GM18519 (cell line): Measurements from ENCODE around the gene DUSP15.

ENCODE experiments used
- ATAC-seq: cut with Tn5 transposase; IDR thresholded peaks from one replicate; pipeline ENCODE4 v1.9.1; 2021; ENCODE audit warnings: mild to moderate bottlenecking, moderate library complexity; ENCODE audit not compliant: unreplicated experiment, low FRiP score

DUSP15 gene

DNA sequence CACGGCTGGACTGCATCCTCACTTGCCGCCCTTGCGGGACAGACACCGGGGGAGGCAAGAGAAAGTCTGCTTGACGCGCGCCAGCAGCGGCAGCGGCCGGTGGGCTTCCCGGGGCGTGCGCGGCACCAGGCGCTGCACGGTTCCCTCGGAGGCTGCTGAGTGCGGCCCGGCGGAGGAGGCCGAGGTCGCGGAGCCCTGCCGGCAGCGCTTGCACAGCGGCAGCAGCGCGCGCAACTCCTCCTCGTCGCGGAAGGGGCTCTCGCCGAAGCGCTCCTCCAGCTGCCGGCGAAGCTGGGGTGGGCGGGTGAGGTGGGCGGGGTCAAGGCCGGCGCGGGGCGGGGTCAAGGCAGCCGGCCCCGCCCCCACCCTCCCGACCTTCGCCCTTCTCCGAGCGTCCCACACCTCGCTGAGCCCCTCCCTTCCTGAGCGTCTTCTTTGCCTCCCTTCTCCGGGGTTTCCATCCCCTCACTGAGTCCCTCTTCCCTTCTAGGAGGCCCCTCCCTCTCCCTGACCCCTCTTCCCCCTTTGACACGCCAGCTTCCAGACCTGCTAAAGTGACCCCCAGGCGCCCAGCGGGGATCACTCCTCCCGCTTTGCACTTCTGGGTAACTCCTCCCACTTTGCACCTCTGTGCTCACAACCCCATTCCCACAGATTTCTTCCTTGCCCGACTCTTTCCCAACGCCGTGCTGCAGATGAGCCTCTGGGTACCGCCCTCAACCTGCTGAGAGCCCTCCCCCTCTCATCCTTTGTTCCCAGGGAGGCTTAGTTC is 8.8 kb downstream of the DUSP15 start:
- ATAC-seq = no peak

DNA sequence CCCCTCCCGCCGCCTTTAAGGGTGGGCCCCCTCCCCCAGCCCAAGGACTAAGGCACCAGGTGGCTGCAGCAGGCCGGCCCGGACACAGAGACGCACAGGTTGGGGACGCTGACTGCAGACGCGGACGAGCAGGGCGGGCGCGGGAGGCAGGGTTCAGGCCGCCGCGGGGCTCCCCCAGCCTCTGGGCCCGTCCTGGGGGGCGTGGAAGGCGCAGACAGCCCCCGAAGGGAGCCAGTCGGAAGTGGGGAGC is 9.3 kb downstream of the DUSP15 start:
- ATAC-seq = no peak

DNA sequence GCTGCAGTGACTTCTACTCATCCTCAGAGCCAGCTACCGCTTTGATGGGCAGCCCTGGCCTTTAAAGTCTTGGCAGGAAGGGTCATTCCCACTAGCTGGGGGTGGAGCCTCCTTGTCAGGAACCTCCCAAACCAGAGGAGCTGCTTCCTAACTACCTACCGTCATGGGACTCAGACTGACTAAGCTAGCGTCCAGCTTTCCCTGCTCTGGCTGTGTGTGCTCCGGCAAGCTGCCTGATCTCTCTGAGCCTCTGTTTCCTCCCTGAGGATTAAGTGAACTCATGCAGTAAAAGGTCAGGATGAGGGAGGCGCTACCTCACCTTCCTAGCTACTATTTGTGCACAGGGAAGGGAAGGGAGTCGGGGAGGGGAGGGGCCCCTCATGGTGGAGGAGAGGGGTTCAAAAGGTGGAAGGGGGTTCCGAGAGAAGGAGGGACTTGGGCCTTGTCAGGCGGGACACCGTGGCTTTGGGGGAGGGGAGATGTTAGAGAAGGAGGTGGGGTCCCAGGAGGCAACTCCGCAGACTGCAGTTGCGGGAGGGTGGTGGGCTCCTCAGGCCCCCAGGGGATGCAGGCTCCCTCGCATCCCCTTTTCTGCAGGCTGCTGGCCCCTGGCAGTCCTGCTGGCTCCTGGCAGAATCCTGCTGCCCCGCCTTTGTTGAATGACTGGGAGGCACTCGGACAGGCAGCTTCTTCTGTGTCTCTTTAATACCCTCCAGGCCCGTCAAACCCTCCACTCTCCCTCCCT is 9.8 kb downstream of the DUSP15 start:
- ATAC-seq = no peak

DNA sequence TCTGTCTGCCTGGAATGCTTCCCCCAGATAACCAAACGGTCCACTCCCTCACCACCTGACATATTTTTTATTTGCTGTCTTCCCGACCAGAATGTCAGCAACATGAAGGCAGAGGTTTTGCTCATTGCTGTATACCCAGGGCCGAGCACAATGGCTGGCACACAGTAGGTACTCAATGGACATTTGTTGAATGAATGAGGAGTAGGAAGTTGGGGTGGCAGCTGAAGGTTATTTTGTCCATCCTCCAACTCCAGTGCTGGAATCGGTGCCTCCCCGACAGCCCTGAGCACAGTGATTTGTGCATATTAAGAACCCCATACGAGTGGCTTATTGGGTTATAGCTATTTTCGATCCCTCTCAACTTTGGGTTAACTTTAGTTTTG is 10.3 kb downstream of the DUSP15 start:
- no peak for ATAC-seq

DNA sequence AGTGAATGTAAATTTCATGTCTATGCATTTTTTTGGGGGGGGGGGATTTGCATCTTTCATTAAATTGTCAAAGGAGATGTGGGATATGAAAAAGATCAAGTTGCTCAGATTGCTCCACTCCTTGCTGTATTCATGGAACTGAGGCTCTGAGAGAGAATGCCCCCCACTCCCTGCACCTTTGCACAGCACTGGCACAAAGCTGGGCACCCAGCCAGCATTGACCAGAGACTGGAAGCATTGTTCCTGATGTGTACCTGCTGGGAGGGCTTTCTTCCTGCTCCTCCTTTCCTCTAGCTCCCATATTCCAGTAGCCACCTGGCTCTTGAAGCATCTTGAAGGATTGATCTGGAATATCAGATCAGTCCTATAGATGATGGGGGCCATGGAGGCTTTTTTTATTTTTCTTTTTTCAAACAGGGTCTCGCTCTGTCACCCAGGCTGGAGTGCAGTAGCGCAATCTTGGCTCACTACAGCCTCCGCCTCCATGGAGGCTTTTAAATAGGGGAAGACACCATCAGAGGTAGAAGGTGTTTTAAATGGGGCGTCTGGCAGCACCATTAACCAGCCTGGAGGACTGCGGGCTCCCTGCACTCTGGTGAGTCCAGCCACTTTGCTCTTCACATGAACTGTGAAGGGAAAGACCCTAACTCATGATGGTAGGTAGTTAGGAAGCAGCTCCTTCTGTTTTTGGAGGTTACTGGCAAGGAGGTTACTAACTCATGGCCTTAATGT is 10.9 kb downstream of the DUSP15 start:
- ATAC-seq = no peak

DNA sequence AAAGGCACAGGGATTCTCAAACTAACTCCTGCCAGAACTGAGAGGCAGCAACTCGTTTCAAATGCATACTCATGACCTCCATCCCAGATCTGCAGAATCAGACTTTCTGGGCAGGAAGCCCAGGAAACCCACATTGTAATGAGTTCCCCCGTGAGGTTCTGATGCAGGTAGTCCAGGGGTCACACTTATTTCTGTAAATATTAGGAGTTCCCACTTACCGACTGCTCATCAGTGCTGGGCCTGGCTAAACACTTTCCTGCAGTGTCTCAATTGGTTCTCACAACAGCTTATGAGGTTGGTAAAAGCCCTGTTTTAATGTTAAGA is 11.6 kb downstream of the DUSP15 start:
- no peak for ATAC-seq

DNA sequence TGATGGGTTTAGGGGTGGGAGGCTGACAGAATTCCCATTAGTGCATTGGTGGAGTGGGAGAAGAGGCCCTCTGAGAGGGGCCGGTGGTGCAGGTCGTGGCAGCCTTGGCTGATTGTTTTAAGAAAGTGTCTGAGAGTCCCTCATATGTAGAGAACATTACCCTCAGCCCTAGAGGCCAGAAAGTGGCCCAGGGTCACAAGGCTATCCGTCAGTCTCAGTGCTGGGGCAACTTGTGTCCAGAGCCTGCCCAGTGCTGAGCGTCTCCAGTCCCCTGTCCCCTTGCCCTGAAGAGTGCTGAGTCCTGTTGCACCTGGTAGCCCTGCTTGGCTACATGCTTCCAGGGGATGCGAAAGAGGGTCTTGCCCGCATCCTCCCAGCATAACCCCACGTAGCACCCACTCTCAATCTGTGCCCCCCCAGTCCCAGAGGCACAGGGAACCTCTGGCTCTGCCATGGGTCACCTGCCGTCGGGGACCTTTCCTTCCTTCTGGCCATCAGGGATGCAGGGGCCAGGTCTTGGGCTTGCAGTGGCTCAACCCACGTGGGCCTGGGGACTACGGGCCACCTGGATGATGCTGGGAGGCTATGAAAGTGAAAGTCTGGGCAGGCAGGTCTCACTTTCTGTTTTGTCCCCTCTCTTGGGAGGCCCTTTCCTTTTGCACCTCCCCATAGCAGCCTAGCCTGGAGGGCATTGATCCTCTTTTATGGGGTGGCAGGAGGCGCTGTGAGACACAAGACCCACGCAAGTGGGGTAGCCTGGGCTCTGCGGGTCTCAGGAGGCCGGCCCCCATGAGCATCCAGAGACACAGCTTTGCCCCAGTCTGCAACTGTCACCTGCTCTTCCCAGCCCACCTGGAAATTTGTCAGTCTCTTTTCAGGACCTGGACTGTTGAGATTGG is 12.2 kb downstream of the DUSP15 start:
- no peak for ATAC-seq

DNA sequence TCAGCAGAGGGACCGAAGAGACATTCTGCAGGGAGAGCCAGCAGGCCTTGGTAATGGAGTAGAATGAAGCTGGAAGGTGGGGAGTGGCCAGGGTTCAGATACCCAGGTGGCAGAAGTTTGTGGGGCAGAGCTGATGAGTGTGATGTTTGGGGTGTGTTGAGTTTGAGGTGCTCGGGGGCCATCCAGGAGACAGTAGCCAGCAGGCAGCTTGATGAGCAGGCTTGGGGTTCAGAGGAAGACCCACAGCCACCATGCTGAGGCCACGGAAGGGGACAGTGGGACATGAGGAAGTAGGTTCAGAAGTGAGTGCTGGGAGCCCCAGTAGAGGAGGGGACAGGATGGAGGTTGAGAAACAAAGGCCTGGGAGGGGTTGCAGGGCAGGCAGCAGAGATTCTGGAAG is 13.8 kb downstream of the DUSP15 start:
- ATAC-seq = no peak

DNA sequence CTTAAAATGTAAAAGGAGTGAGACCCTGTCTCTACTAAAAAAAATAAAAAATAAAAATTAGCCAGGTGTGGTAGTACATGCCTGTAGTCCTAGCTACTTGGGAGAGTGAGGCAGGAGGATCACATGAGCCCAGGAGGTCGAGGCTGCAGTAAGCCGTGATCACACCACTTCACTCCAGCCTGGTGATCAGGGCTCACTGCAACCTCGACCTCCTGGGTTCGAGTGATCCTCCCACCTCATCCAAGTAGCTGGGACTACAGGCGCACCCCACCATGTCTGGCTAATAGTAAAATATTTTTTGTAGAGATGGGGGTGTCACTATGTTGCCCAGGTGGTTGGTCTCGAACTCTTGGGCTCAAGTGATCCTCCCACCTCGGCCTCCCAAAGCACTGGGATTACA is 16.8 kb downstream of the DUSP15 start:
- no peak for ATAC-seq

DNA sequence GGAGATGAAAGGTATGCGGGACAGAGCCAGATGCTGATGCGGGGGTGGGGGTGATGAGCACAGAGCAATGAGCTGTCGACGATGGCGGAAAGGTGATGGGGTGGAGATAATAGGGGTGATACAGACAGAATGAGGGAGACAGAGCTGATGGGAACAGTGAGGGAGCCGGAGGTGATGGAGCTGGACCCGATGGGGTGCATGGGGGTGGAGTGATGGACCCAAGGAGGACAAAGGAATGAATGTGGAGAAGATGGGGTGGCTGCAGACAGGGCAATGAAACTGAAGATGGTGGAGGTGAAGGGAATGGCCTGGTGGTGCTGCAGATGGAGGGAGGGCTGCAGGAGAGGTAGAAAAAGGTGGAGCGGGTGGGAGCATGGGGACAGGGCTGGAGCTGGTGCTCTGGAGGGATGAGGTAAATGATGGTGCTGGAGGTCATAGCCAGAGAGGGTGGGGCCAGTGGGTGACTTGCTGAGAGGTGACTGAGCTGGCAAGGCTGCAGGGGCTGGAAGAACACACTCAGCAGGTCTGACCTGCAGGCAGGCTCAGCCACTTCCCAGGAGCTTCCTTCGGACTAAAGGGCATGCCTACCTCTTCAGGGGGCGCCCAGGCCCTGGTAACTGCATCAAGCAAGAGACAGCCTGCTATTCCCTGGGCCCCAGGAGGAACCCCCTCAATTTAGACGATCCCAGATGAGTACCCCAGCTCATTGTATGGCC is 18.9 kb downstream of the DUSP15 start:
- no peak for ATAC-seq

DNA sequence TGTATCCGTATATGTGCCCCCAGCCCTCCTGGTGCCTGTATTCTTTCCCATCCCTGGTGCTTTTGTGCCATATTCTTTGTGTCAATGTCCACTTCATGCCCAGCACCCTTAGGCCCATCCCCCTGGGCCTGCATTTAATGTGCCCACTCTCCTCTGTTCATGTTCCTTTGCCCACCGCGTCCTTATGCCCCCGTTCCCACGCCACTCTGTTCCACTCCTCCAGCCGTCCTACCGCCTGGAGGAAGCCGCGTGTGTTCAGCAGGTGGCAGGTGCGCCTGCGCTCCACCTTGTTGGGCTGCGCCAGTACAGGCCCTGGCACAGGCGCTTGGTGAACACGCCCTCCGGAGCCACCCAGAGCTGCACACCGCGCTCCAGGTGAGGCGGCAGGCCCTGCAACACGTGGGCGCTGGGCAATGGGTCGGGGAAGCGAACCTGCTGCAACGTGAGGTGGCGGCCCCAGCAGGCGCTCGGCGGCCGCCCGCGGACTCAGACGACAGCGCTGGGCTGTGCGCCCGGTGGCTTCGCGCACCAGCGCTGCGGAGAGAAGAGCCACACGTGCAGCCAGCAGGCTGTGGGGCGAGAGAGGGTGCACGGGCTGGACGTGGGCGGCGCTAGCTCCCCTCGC is 20.9 kb downstream of the DUSP15 start:
- no peak for ATAC-seq

DNA sequence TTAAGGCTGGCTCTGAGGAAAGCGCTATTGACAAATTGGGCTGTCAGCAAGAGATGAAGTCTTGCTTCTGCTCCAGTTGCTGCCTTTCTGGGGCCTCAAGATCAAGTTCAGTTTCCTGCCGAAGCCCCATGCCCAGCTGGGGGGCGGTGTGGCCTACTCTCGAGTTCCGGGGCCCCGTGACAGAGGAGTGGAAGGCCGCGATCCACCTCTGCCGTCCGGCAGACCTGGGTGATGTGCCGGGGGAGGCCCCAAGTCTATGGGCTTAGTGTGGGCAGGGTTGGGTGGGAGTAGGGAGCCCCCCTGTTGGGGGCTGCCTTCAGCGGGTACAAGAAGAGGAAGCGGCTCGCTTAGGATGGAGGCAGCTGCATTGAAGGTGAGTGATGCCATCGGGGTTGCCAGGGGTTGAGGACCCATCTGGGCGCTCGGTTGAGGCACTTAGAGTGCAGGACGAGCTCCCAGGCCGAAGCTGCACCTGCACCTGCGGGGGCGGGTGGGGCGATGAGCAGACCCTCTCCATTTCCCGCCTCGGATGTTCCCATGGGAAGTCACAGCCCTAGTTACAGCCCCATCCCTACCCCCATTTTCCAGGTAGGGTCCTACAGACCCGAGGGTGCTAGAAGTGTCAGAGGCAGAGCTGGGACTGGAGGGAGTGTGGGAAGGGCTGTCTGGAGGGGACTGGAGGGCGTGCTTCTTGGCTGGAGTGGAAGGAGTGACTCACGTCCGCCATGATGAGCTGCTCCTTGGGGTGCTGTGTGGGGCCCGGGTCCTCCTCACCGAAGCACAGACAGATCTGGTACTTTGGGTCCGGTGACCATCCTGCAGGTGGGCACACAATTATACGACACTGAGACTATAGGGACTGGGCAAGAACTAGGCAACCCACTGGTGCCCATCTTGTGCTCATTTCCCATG is 22.0 kb downstream of the DUSP15 start:
- ATAC-seq = no peak

DNA sequence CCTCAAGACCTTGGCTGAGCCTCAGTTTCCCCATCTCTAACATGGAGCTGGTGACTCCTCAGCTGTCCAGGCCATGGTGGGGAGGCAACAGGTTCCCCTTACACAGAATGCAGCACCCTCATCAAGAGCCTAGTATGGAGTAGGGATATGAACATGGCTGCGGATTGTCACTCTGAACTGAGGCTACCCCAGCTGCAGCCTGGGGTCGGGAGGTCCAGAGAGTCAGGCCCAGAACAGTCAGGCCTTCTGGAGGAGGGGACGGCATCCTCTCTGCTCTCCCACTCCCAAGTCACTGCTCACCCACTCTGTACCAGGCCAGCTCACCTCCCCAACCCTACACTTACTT is 23.6 kb downstream of the DUSP15 start:
- ATAC-seq = no peak

DNA sequence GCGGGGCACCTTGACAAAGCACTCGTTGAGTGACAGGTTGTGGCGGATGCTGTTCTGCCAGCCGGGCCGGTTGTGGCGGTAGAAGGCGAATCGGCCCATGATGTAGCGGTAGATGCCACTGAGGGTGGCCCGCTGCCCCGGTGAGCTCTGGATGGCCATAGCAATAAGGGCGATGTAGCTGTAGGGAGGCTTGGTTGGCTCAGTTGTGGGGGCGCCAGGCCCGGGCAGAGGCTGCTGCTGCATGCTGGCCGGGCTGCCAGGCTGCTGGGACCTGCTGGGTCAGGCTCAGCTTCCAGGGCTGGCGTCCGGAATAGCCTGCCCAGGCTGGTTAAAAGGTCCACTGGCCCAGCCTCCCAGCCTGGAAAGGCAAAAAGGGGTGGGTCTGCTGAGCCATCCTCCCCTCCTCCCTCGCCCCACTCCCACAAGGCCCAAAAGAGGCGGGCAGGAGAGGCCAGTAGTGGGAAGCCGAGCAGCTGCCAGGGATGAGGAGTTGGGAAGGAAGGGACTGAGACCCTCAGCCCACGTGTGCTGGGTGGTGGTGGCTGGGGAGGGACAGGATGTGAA is 24.9 kb downstream of the DUSP15 start, which contains the start of gene FOXS1:
TSS of gene FOXS1 (minus strand) at position 305 of the 564 bp plus-strand sequence. CDS start at position 243, 62 bp downstream.
- no peak for ATAC-seq

DNA sequence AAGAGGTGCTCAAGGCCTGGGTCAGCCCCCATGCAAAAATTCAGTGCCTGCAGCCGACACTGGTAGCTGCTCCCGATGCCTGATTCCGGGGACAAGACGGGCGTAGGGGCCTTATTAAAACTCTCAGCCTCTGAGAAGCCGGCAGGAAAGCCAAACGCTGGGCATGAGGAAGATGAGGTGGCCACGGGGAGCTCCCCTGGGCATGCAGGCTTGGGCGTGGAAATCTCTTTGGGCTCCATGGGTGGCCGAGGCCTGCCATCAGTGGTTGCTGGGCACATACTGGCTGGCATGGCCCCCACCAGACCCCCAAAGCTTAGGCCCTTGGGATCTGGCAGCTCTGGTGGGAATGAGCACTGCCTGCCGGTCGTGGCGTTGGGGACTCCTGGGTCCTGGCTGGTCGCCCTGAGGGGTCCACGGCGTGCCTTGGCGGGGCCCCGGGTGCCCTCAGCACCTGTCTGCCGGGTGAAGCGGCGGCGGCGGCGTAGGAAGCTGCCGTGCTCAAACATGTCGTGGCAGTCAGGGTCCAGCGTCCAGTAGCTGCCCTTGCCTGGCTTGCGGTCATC is 25.5 kb downstream of the DUSP15 start:
- ATAC-seq = no peak

DNA sequence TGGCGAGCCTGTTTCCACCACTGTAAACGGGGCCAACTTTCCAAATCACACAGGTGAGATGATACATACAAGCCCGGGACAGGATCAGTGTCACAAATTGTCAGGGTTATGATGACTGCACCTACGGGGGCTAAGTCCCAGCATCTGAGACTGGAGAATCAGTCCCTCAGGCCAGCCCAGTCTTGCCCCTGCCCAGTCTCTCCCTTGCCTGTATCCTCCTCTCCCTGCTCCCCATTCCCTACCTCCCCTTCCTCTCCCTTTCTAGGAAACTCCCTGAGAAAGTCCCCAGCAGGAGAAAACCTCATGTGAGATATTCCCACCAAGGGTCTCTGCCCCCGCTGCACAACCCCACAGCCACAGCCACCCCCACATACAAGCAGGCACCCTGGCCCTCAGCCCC is 26.4 kb downstream of the DUSP15 start:
- ATAC-seq = no peak

DNA sequence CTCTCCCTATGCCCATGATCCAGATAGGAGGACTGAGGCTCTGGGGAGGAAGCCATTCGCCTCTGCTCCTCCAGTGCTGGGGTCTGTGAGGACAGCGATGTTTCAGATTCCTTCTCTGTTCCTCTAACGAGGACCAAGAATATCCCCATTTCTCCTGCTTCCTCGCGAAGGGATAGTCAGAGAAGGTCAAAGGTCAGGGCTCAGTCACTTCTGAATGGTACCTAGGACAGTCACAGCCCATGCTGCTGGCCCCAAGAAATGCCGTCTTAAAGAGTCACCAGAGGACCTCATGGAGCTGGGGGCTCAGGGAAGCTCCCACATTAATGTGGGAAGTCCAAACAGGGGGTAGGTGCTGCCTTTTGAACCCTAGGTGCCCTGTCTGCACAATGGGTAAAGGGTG is 27.0 kb downstream of the DUSP15 start:
- no peak for ATAC-seq

DNA sequence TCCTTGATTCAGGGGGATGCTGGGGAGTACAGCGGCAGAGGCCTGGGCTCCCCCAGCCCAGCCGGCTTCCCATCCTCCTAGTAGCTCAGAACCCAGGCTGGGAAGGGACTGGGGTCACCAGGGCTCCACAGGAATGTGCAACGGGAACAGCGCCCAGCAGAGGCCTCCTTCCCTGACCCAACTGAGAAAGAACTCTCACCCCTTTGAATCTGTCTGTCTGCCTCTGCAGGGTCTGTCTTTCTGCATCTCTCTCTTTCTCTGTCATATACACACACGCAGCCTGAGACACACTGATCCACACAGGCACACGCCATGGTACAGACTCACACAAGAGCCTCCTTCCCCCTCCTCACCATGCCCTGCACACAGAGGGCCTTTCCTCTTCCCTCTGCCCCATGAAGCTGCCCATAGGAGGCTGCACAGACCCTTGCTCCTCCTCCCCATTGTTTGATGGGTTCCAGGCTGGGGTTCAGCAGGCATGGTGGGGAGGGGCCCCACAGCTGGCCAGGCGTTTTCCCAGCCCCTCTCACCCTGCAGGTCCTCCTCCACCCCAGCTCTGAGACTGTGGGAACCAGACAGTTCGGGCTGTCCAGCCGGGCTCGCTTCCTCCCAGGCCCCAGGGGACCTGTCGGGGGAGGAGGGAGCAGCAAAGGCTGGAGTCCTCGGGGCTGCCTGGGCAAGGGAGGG is 27.7 kb downstream of the DUSP15 start:
- no peak for ATAC-seq
